Activated CD4-positive, alpha-beta T cell treated with anti-CD3 and anti-CD28 coated beads, Interleukin-2, Interleukin-6, amounts not matched to agents 100 ng/mL and 50 ng/mL, durations not matched to agents 16 hours and 8 hours (primary cell): ENCODE data around the gene RINL.
"Not testable (repeated sequence)": the region's sequence is repeated elsewhere in the genome, so short reads cannot be mapped to it uniquely, and the experiment has no call there.

Source experiments
- DNase-seq: peaks from one replicate; pipeline ENCODE4 v3.0.0-alpha.2; 2020

RINL gene

GRCh38 chr19:38831142-38831605 is 46.9 kb downstream of the RINL start:
- DNase-seq: peak; percentile 47

- DNase-seq: no peak
Observed at GRCh38 chr19:38830039-38830733, 47.9 kb downstream of the RINL start.

GRCh38 chr19:38829203-38829602 is 48.9 kb downstream of the RINL start:
- not testable (repeated sequence) for DNase-seq

- no peak for DNase-seq
Observed at GRCh38 chr19:38826856-38827551, 51.1 kb downstream of the RINL start.

GRCh38 chr19:38825936-38826335 is 52.1 kb downstream of the RINL start:
- not testable (repeated sequence) for DNase-seq

- DNase-seq: not testable (repeated sequence)
Observed at GRCh38 chr19:38821230-38821825, 56.7 kb downstream of the RINL start.

GRCh38 chr19:38819231-38819920 is 58.7 kb downstream of the RINL start:
- no peak for DNase-seq
